Hematopoietic multipotent progenitor cell (in vitro differentiated cells): ENCODE results near the gene KIZ. TPM values are rescaled to one million over a fixed set of nuclear protein-coding genes. Genes with fewer than 3 reads are reported as not detected.

Experiments used
- DNase-seq, 3 donors: peaks; one replicate each; pipeline ENCODE4 v3.0.0-alpha.2; 2011 to 2015; ENCODE audit warnings: low read depth in 2 of 3, low spot score in 2 of 3
- total RNA-seq: library from RNA; depleted of rRNA; stranded (reverse); fragments of >200 nt; gene quantifications from one replicate; pipeline ENCODE4 v1.2.3, GENCODE V29; 2012

KIZ gene, protein sequence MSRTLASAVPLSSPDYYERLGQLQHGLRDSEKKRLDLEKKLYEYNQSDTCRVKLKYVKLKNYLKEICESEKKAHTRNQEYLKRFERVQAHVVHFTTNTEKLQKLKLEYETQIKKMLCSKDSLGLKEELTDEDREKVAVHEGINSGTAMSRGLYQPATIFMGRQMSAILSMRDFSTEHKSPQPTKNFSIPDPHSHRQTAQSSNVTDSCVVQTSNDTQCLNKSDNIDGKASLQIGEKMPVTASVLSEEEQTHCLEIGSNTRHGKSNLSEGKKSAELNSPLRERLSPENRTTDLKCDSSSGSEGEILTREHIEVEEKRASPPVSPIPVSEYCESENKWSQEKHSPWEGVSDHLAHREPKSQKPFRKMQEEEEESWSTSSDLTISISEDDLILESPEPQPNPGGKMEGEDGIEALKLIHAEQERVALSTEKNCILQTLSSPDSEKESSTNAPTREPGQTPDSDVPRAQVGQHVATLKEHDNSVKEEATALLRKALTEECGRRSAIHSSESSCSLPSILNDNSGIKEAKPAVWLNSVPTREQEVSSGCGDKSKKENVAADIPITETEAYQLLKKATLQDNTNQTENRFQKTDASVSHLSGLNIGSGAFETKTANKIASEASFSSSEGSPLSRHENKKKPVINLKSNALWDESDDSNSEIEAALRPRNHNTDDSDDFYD
- 4.8 TPM for total RNA-seq

DNA sequence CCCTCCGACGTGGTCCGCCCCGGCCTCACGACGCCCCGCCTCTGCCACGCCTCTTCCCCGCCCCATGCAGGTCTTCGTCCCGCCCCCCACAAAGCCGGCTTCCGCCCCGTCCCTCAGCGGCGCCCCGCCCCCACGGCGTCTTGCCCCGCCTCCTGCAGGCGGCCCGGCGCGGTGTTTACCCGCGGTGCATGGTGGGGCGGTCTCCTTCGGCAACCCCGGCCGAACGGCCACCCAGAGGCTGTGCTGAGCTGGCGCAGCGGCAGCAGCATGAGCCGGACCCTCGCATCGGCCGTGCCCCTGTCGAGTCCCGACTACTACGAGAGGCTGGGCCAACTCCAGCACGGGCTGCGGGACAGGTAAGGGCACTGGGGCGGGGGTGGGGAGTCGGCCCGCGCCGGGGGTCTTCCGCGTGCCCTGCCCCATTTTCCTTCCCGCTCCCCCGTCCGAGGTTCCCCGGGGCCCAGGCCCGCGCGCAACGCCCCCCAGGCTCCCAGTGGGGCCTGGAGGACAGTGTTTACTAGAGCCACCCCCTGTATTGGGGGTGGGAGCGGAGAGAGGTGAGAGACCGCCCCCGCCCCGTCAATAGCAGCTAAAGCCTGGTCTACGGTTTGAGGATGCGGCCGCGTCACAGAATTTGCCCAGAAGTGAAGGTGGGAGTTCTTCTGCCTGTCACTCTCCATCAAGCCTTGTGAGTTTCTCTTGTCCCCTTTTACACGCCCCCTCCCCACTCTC lies at the start of gene KIZ:
TSS of gene KIZ (plus strand) at position 234 of the 732 bp plus-strand sequence. CDS start at position 268, 34 bp downstream.
- peak; percentile 94 to 98 (median 95) for DNase-seq

DNA sequence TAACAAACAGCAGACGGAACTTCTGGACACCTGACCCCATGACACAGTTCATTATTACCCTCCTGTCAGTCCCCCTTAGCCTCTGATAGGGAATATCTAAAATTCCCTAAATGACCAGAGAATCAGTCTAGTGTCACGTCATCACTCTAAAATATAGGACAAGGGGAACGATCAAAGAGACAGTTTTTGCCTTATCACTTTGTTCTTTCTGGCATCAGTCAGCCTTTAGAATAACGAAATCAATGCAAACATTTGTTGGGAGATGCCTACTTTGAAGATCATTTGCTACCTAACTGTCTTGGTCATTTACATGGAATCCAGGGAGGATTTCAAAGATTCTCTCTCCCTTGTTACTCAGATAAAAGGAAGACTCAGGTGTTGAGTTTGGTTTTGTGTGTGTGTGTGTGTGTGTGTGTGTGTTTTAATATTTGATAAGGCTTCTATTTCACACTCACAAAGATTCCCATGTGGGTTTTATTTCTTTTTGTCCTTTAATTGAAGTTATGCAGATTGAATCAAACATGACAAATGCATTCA lies 48.0 kb upstream of the KIZ start:
- no peak for DNase-seq

DNA sequence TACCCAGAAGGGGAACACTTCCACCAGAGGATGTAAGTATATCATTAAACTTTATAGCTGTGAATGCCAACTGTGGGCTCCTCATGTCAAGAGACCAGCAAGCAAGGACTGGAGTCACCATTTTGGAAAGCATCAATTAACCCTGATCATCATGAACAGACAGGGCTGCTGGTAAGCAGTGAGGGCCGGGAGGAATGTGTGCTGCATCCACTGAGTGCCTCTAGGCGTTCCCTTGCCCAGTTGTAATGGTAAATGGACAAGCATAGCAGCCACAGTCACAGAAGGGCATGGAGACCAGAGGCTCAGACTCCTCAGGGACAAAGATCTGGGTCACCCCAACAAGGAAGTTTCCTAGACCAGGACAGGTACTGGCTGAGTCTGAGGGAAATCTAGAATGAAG lies 43.3 kb upstream of the KIZ start:
- no peak for DNase-seq

DNA sequence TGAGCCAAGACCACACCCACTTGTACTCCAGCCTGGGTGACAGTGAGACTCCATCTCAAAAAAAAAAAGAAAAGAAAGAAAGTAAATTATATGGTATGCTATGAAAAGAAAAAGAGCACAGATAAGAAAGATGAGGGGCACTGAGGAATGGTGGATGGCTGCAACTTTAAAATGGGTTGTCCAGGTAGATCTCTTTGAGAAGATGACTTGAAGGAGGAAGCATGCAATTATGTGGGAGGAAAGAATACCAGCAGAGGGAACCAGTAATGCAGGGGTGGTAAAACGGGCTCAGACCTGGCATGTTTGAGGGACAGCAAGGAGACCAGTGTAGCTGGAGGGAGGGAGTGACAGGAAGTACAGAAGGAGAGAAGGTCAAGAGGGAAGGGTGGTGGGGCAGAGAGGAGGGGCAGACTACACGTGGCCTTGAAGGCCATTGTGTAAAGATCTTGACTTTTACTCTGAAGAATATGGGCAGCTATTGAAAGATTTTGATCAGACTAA lies 42.0 kb upstream of the KIZ start:
- no peak for DNase-seq

DNA sequence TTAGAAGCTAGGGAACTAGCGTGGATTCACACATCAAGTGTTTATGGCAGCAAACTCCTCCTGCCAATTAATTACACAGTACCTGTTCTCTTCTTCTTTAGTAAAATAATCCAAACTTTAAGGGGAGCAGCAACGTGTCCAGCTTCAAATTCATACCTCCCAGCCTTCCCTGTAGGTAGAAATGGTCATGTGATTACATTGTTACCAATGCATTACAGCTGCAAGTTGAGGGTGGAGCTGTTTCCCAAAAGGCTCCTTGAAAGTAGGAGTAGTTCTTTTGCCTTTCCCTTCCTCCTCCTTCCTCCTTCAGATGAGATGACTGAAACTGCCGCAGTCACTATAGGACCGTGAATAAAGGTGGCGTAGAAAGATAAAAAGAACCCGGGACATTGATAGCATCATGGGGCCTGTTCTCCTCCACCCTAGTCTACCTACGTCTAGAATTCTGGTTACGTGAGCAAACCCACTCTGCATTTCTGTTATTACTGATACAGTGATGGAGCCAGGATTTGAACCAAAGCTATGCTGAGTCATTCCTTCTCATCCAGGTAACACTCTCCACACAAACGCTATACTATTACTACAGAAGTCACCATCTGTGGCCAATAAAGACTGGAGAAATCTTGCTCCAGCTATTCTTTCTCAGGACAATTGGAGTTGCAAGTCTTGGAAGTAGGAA lies 37.9 kb upstream of the KIZ start:
- no peak for DNase-seq

DNA sequence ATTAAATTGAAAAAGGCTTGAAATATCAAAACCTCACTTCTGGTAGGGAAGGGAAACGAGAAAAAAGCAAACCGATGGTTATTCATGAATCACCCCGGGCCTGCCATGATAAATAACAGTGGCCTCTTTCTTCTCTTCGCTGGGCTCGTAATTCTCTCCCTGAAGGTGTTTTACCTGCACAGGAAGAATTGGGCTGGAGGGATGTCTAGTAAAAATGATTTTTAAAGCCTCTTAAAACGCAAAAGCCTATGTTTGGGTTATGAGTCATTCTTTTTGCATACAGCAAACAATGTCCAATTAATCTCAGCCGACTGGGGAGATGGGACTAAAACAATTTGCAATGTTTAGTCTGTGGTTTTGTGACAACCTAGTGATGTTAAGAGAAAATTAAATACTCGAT lies 36.5 kb upstream of the KIZ start:
- DNase-seq, result no peak

DNA sequence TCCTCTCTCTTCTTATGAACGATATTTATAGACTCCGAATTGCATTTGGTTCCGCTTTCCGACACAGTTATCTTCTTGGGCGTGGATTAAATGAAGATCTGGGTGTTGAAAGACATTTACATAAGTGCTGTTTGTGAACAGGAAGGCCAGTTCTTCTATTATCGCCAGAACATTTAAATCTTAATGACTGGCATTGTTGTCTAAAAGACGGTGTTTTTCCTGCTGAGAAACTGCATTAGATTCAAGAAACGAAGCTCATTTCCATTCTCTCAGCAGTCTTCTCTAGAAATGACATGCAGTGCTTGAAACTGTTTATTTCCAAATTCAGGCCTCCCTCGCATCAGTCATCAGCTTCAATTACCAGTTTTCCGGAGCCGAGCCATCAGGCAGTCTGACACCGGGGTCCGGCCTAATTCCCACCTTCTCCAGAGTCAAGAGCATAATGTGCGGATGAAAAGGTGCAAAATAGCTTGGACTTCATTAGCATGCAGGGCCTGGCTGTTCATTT lies 35.7 kb upstream of the KIZ start:
- DNase-seq, result peak in 1 of 3 donors; percentile 16

DNA sequence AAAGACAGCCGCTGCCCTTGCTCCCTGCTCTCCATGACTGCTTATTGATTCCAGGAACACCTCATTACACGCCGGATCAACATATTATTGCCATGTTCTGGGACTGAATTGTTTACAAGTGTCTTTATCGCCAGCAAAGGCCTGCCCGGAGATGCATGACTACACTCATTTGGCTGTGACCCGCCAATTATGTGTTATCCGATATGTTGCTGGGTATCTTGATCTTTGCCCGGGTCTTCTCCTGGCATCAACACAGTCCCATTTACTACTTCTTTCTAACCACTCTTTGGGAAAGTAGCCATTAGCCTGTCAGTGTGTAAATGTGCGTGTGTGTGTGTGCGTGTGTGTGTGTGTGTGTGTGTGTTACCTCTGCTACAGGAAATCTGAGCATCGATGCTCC lies 35.2 kb upstream of the KIZ start:
- DNase-seq, result no peak

DNA sequence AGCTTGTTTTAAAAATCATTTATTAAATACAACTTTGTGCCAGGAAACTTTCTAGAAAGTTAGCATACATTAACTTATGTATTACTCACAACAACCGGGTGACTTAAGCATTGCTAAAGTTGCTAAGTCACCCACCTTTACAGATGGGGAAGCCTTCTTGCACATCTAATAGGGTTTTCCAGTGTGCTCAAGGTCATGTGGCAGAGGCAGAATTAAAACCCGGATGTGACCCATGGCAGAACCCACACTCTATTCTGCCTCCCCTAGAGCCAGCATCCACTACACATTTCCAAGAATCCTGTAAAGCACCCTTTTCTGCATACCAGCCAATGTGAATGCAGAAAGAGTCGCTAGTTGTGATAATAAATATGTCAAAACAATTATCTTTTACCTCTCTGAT lies 33.1 kb upstream of the KIZ start:
- no peak for DNase-seq

DNA sequence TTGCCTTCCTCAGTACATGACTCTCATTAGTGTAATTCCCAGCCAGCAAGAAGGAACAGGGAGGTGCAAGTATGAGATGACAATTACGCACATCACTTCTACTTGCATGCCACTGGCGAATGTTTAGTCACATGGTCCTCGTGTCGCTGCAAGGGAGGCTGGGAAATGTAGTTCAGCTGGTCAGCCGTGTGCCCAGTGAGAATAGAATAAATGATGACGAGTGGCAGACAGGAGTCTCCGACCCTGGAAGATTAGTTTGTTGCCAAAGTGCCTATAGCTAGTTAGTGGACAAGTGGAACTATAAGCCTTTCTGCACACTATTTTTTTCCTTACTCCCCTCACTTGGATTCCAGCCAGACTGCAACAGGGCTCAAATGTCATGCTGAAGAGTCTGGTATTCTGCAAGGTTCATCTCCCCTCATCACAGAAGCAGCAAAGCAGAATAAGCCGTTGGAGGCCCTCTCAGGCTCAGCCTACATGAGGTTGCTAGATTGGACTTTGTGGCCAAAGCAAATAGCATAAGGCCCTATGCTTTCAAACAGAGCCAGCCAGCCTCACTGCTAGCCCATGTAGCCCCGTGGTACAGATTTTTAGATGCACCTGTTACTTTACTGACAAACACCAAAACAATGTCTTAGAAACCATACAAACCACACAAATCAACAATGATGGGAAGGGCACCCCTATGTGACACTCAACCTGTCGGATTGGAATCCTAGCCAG lies 29.4 kb upstream of the KIZ start:
- no peak for DNase-seq

DNA sequence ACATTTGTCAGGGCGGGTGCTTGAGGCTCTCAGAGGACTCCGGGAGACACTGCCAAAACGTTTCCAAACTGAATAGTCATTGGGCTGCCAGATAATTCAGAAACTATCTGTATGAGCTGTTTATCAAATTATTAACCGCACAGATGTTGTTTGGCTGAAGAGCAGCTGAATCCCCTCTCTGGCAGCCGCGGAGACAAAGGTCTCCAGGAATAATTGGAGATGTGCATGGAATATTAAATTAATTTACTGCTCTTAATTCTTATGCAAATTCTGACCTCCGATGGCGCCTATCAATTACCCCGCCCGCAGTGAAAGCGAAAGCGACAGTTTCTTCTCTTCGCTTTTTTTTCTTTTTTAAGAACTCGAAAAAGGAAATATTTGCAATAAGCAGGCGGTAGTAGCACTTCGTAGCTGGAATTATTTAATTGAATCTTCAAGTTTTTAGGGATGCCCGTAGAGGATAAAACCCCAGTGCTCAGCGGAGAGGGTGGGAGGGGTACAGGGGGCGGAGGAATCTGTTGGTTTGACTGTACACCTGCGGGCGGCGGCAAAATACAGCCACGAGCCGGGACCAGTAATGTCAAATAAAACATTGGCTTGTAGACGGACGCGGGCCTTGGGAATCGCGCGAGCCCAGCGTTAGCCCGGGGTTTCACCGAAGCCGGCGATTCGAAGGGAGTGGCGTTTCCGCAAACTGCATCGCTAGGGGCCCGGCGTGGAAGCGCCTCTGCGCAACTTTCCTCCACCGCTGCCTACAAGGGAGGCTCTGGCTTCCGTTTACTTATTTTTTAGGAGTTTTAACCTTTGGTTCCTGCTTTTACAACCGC lies 25.9 kb upstream of the KIZ start:
- peak in 1 of 3 donors; percentile 44 for DNase-seq

DNA sequence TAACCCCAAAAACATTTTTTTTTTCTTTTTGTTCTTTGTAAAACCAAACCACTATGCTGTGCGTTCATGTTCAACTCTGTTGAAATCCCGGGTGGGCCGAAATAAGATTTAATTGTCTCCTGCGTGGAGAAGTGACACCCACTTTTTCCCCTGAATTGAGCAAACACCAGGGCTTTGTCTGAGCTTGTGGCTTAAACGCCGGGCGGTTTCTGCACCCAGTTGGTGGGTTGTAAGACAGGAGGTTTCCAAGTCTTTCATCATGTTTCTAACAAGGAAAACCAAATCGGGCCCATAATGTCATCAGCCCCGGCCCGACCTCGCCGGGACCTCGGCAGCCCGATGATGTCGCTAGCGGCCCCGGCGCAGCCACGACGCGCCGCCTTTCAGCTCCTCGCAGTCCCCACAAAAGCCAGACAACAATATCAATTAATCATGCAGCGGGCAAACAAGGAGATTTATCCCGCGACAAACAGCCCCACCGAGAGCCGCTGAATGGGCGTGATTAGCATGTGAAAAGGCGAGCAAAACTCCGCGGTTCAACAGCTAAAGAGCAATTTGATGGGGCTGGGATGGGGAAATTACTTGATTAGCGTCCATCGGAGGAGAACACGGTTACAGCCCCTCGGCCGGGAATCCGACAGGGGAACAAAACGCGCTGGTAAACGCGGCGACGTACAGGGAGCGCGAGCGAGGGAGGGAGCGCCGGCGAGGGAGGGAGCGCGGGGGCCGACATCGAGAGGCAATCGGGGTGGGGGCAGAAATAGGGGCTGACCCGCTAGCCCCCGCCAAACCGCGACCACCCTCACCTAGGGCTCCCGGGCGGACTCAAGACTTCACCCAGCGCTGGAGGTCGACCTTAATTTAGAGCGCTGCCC lies 25.1 kb upstream of the KIZ start:
- DNase-seq, result peak in 1 of 3 donors; percentile 41

DNA sequence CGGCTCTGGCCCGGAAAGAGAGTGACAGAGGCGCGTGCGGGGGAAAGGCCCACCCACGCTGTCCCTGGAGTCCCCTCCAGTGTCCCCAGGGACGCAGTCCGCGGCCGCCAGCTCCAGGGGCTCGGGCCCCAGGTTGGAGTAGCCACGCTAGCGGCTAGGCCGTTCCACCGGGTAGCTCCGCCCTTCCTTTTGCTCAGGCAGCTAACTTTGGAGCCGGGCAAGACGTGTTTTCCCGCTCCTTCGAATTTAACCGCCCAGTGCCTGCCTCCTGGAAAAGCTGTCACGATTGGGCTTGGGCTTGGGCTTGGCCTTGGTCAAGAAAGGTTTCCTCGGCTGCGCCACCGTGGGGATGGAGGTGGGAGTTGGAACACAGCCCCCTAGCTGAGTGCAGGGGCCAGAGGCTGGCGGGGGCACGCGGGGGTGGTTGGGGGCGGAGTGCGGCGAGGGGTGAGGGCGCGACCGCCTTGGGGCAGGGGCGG lies 24.4 kb upstream of the KIZ start:
- no peak for DNase-seq

DNA sequence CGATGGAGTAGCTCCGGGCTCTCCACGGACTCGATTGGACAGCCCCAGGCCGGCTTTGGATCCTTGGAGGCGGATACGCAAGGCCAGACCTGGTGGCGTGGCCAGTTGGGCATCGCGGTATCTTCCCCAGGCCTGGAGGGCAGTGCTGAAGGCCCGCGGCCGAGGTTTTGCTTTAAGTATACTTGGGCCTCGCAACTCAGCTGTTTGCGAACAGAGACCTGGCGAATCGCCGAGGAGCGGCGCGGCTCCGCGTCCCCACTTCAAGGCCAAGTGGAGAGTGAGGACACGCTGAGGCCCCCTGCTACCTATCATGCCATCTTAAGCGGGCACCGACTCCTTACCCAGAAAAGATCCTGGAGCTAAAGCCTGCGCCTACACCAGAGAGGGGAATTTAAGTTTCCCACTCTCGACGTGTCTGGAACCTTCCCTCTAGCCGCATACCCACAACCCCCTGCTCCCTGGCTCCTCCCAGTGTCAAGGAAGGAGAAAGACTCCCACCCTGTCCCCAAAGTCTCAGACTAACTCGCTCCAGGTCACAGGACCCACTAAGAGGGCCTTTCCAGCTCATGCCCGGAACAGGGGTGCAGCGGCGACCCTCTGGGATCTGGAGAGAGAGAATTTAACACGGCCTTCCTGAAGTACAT lies 23.8 kb upstream of the KIZ start:
- peak in 1 of 3 donors; percentile 24 for DNase-seq

DNA sequence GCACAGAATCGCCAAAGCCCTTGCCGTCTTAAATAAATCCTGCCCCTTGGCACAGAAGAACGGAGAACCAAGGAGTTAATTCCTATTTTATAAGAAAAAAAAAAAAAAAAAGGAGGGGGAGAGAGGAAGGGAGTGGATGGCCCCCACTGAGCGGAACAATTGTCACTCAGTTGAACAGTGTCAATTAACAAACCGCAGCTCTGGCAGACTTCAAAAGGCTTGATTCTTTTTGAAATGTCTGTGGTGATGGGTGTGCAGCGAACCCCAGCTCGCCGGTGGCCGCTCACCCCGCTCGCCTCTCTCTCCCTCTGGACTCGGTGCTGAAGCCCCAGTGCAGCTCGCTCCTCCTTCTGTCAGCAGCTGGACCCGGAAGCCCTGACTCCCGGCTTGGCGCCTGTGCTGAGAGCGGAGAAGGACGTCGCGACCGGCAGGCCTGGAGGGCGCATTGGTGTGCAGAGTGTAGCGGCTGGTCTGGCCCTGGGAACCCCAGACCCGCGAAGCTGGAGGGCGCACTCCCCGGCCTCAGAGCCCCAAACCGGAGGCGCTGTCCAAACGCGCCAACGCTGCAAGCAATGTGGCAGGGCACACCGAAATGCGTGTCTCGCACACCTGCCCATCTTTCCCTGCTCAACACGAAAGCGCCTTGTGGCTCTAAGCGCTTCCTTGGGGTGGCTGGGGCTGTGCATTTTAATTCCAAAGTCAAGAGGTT lies 23.1 kb upstream of the KIZ start:
- DNase-seq, result peak in 1 of 3 donors; percentile 39
